Breast epithelium (tissue), 4 donors: ENCODE measurements around the gene NEDD9. TPM values are rescaled to one million over a fixed set of nuclear protein-coding genes. Genes with fewer than 3 reads are reported as not detected.

Experiments used
- DNase-seq, 2 donors: peaks; one replicate each; pipeline ENCODE4 v3.0.0-alpha.2; 2019; ENCODE audit warnings: low spot score in 2 of 2
- H3K27ac ChIP-seq, 2 donors: fragments of 200-600 bp; sonication (generic) in 1 of 2; one replicate each; pipeline ENCODE4 v1.5.1; 2016 to 2019; ENCODE audit warnings: mild to moderate bottlenecking in 1 of 2
- H3K27me3 ChIP-seq, 2 donors: fragments of 200-600 bp; sonication (generic) in 1 of 2; one replicate each; pipeline versions ENCODE4 v1.5.1 to v1.6.0; 2017 to 2019; ENCODE audit warnings: control low read depth in 1 of 2, mild to moderate bottlenecking in 1 of 2
- H3K36me3 ChIP-seq: fragments of 200-600 bp; one replicate; pipeline ENCODE4 v1.5.1; 2019
- H3K4me1 ChIP-seq, 2 donors: fragments of 200-600 bp; sonication (generic); one replicate each; pipeline ENCODE4 v1.5.1; 2016 to 2019; ENCODE audit warnings: control low read depth in 1 of 2
- H3K4me3 ChIP-seq, 3 donors: fragments of 200-600 bp; sonication (generic); 1 replicate in 2 of 3; 2 replicates in 1 of 3; pipeline ENCODE4 v1.5.1; 2016 to 2019; ENCODE audit warnings: mild to moderate bottlenecking in 3 of 3, moderate library complexity in 2 of 3
- H3K9me3 ChIP-seq, 2 donors: fragments of 200-600 bp; sonication (generic) in 1 of 2; one replicate each; pipeline ENCODE4 v1.5.1; 2016 to 2019; ENCODE audit warnings: control low read depth in 1 of 2
- CTCF ChIP-seq, 3 donors: fragments of 450-650 bp; IDR thresholded peaks; one replicate each; pipeline ENCODE4 v1.5.1; 2016 to 2017; ENCODE audit warnings: antibody characterized with exemption in 3 of 3, mild to moderate bottlenecking in 3 of 3, moderate library complexity in 3 of 3
- POLR2A ChIP-seq: fragments of 450-650 bp; IDR thresholded peaks from one replicate; pipeline ENCODE4 v1.6.1; 2016; ENCODE audit warnings: antibody characterized with exemption, mild to moderate bottlenecking, moderate library complexity
- POLR2AphosphoS5 ChIP-seq, 3 donors: sonication (generic); formaldehyde crosslinking; IDR thresholded peaks; one replicate each; pipeline ENCODE4 v1.6.1; 2017; ENCODE audit warnings: antibody characterized with exemption in 3 of 3
- intact Hi-C: fragments of 100-400 bp; cut with DNase I; formaldehyde crosslinking; loops from one replicate; pipeline ENCODE4 v1.15.1; 2023; ENCODE audit warnings: low total_unique reads
- total RNA-seq, 3 donors: library from RNA; depleted of rRNA; stranded (reverse); fragments of >200 nt; gene quantifications; one replicate each; pipeline ENCODE4 v1.1.0, GENCODE V29; 2016

The NEDD9 gene
- total RNA-seq, 3 donors from 2014 or later = 41.4 to 108 (median 79.2) TPM

- Histone ChIP-seq H3K9me3 (no peaks in the 10 kb centered on the region), H3K4me3 (no peak overlapping the region), H3K36me3 (no peaks in the 10 kb centered on the region), H3K27me3 (no peaks in the 10 kb centered on the region), H3K4me1 (no peaks in the 10 kb centered on the region), H3K27ac (peak overlapping the region in 1 of 2 donors; percentile 12)
- intact Hi-C loops = loop anchor here (10.0 kb wide), 1 partner anchor 119 kb away; no protein-coding TSS in a partner anchor
- DNase-seq = no peak
- no peak for TF ChIP-seq POLR2AphosphoS5 (IDR thresholded peaks at IDR 0.05)
- no peak for TF ChIP-seq POLR2A
- no peak for TF ChIP-seq CTCF (IDR thresholded peaks at IDR 0.05)
Measured at GRCh38 chr6:11245381-11246256, 13.2 kb upstream of the NEDD9 start.

GRCh38 chr6:11244387-11245126 is 12.1 kb upstream of the NEDD9 start:
- Histone ChIP-seq H3K27me3 (no peaks in the 10 kb centered on the region), H3K4me3 (no peak overlapping the region), H3K4me1 (no peaks in the 10 kb centered on the region), H3K9me3 (no peaks in the 10 kb centered on the region), H3K27ac (no peak overlapping the region), H3K36me3 (no peaks in the 10 kb centered on the region)
- DNase-seq = no peak
- TF ChIP-seq POLR2AphosphoS5 (IDR thresholded peaks at IDR 0.05) (no peak), POLR2A (no peak), CTCF (IDR thresholded peaks at IDR 0.05) (no peak)
- intact Hi-C loops = loop anchor here (10.0 kb wide), 1 partner anchor 120 kb away; no protein-coding TSS in a partner anchor

- H3K9me3 ChIP-seq = no peaks in the 10 kb centered on the region
- no peak for TF ChIP-seq POLR2AphosphoS5 (IDR thresholded peaks at IDR 0.05)
- no peak for TF ChIP-seq POLR2A
- no peak for TF ChIP-seq CTCF (IDR thresholded peaks at IDR 0.05)
- no peaks in the 10 kb centered on the region for H3K36me3 ChIP-seq
- no peaks in the 10 kb centered on the region for H3K4me1 ChIP-seq
- DNase-seq = no peak
- no peak overlapping the region for H3K4me3 ChIP-seq
- intact Hi-C loops = loop anchor here (2.0 to 10.0 kb wide), 2 partner anchors 45 to 121 kb away; no protein-coding TSS in a partner anchor
- no peak overlapping the region for H3K27ac ChIP-seq
- H3K27me3 ChIP-seq = no peaks in the 10 kb centered on the region
Measured at GRCh38 chr6:11243861-11244260, 11.4 kb upstream of the NEDD9 start.

- no peak for DNase-seq
- Histone ChIP-seq H3K27ac (no peak overlapping the region), H3K4me3 (no peak overlapping the region), H3K36me3 (no peaks in the 10 kb centered on the region), H3K9me3 (no peaks in the 10 kb centered on the region), H3K4me1 (no peaks in the 10 kb centered on the region), H3K27me3 (no peaks in the 10 kb centered on the region)
- TF ChIP-seq CTCF (IDR thresholded peaks at IDR 0.05) (no peak), POLR2AphosphoS5 (IDR thresholded peaks at IDR 0.05) (no peak), POLR2A (no peak)
- intact Hi-C loops = loop anchor here (2.0 to 10.0 kb wide), 2 partner anchors 46 to 122 kb away; no protein-coding TSS in a partner anchor
Measured at GRCh38 chr6:11242711-11243110, 10.2 kb upstream of the NEDD9 start.
